Ramos (cell line): ENCODE measurements around the gene FOXP1.
"Not testable (repeated sequence)": the region's sequence is repeated elsewhere in the genome, so short reads cannot be mapped to it uniquely, and the experiment has no call there.

Source experiments
- in situ Hi-C: fragments of 300-500 bp; cut with MboI; formaldehyde crosslinking; loops from one replicate; pipeline ENCODE4 v1.14.3; 2022; ENCODE audit warnings: low sequenced_read_pairs; ENCODE audit not compliant: unreplicated experiment

The FOXP1 gene

GRCh38 chr3:70992562-70993204, 590.8 kb downstream of the FOXP1 start:
- in situ Hi-C loops: no loop called here

- in situ Hi-C loops: no loop called here
These were observed 591.4 kb downstream of the FOXP1 start for GRCh38 chr3:70992131-70992530.

- in situ Hi-C loops: no loop called here
These were observed 592.8 kb downstream of the FOXP1 start for GRCh38 chr3:70990723-70991122.

GRCh38 chr3:70990185-70990584, 593.3 kb downstream of the FOXP1 start:
- in situ Hi-C loops: no loop called here

- in situ Hi-C loops: no loop called here
These were observed 594.4 kb downstream of the FOXP1 start for GRCh38 chr3:70989174-70989573.

- in situ Hi-C loops: no loop called here
These were observed 595.4 kb downstream of the FOXP1 start for GRCh38 chr3:70988111-70988510.

- in situ Hi-C loops: no loop called here
These were observed 598.0 kb downstream of the FOXP1 start for GRCh38 chr3:70985572-70985971.

- in situ Hi-C loops: no loop called here
These were observed 598.6 kb downstream of the FOXP1 start for GRCh38 chr3:70984776-70985482.

- in situ Hi-C loops: no loop called here
These were observed 600.8 kb downstream of the FOXP1 start for GRCh38 chr3:70982700-70983140.

GRCh38 chr3:70982284-70982683, 601.2 kb downstream of the FOXP1 start:
- in situ Hi-C loops: no loop called here

- in situ Hi-C loops: no loop called here
These were observed 602.2 kb downstream of the FOXP1 start for GRCh38 chr3:70981231-70981880.

GRCh38 chr3:70980646-70981170, 602.8 kb downstream of the FOXP1 start:
- in situ Hi-C loops: no loop called here

- in situ Hi-C loops: no loop called here
These were observed 603.4 kb downstream of the FOXP1 start for GRCh38 chr3:70979983-70980645.

- in situ Hi-C loops: no loop called here
These were observed 605.8 kb downstream of the FOXP1 start for GRCh38 chr3:70977712-70978111.

- in situ Hi-C loops: not testable (repeated sequence)
These were observed 607.5 kb downstream of the FOXP1 start for GRCh38 chr3:70975981-70976380.

GRCh38 chr3:70974747-70975146, 608.8 kb downstream of the FOXP1 start:
- in situ Hi-C loops: no loop called here

- in situ Hi-C loops: no loop called here
These were observed 610.0 kb downstream of the FOXP1 start for GRCh38 chr3:70973558-70973957.

GRCh38 chr3:70972855-70973254, 610.7 kb downstream of the FOXP1 start:
- in situ Hi-C loops: no loop called here

GRCh38 chr3:70970952-70971351, 612.6 kb downstream of the FOXP1 start:
- in situ Hi-C loops: no loop called here

GRCh38 chr3:70970171-70970570, 613.4 kb downstream of the FOXP1 start:
- in situ Hi-C loops: no loop called here
